Pancreas (tissue), 10 donors: ENCODE results near the gene IQCM. TPM values are rescaled to one million over a fixed set of nuclear protein-coding genes. Genes with fewer than 3 reads are reported as not detected.

Source experiments
- ATAC-seq, 4 donors: fragments of 200-7000 bp; cut with Tn5 transposase; one replicate each; pipeline versions ENCODE4 v1.8.0 to v1.9.1; 2020; ENCODE audit warnings: mild to moderate bottlenecking in 4 of 4, moderate library complexity in 4 of 4
- DNase-seq, 6 donors: peaks; one replicate each; pipeline ENCODE4 v3.0.0-alpha.2; 2020
- FAIRE-seq: peaks from 2 replicates; lab custom pipeline; 2012; peaks lifted over from hg19 to GRCh38; lab: Jason Lieb, UNC
- H3K27ac ChIP-seq, 4 donors: fragments of 200-600 bp; sonication (generic); 1 replicate in 3 of 4; 2 replicates in 1 of 4; pipeline versions ENCODE4 v1.5.0 to v1.8.0; 2020
- H3K27me3 ChIP-seq, 4 donors: fragments of 200-600 bp; one replicate each; pipeline ENCODE4 v1.8.0; 2021
- H3K36me3 ChIP-seq, 3 donors: fragments of 200-600 bp; sonication (generic) in 1 of 3; one replicate each; pipeline versions ENCODE4 v1.5.0 to v1.8.0; 2020 to 2021
- H3K4me1 ChIP-seq, 3 donors: fragments of 200-600 bp; one replicate each; pipeline ENCODE4 v1.8.0; 2021
- H3K4me3 ChIP-seq, 4 donors: fragments of 200-600 bp; sonication (generic) in 2 of 4; one replicate each; pipeline versions ENCODE4 v1.5.0 to v1.8.0; 2020 to 2021
- H3K9me3 ChIP-seq, 4 donors: fragments of 200-600 bp; one replicate each; pipeline ENCODE4 v1.8.0; 2021
- CTCF ChIP-seq, 4 donors: fragments of 200-600 bp; sonication (generic) in 3 of 4; IDR thresholded peaks; one replicate each; pipeline versions ENCODE4 v1.5.0 to v1.8.0; 2021; ENCODE audit warnings: antibody characterized with exemption in 4 of 4
- WGBS, 2 donors: extraction: QIAGEN DNeasy Blood & Tissue Kit; methylation state at CpG; one replicate each; pipeline ENCODE4 v1.1.7; 2013; 5-methylcytosine and 5-hydroxymethylcytosine counted together
- intact Hi-C, 3 donors: fragments of 100-400 bp; cut with DNase I; formaldehyde crosslinking; loops; one replicate each; pipeline versions ENCODE4 v1.11.1 to v1.14.2; 2022
- polyA plus RNA-seq, 2 donors: library from polyadenylated mRNA; stranded (reverse); fragments of 200-250 nt; gene quantifications; one replicate each; pipeline ENCODE4 v1.2.3, GENCODE V29; 2013
- total RNA-seq, 6 donors: library from RNA; stranded (reverse); fragmentation: NEBNext Ultra II Directional in 4 of 6; extraction: Animal tissue kit (Norgen Biotek cat#: 25700) in 4 of 6; gene quantifications; one replicate each; pipeline versions ENCODE4 v1.2.1 to v1.2.4, GENCODE V29; 2021 to 2023
- donor health status: healthy with polysubstance abuse.
- donor health status: DM: no; HTN: no; CAD: no; lungs with moderate emphysema.
- donor health status: DM: no; HTN: no; CAD: no.
- donor health status: control.
- donor health status: control.
- donor health status: Bipolar disorder and iron deficiency.
- donor health status: DM: yes; HTN: yes; CAD: no.
- donor health status: DM: no; HTN: no; CAD: no.
- donor health status: DM: no; HTN: no; CAD: no.
- donor health status: DM: yes; HTN: yes; CAD: no.

Gene IQCM
- total and polyA plus RNA-seq, 8 donors, result not detected

- TF ChIP-seq CTCF (IDR thresholded peaks at IDR 0.05), result no peak
- Histone ChIP-seq H3K27me3 (no peaks in the 10 kb centered on the region), H3K9me3 (no peaks in the 10 kb centered on the region), H3K27ac (no peak overlapping the region), H3K4me1 (no peaks in the 10 kb centered on the region), H3K36me3 (no peaks in the 10 kb centered on the region), H3K4me3 (no peak overlapping the region)
- ATAC-seq (no peak), FAIRE-seq (no peak), DNase-seq (no peak)
- intact Hi-C loops, result no loop called here
These were observed 108.7 kb downstream of the IQCM start for GRCh38 chr4:149706942-149707341.

GRCh38 chr4:149702414-149703293, 113.0 kb downstream of the IQCM start:
- Histone ChIP-seq H3K27me3 (peaks cover 0 to 3% (median 0%) of the 10 kb centered on the region in 4 donors), H3K4me3 (no peak overlapping the region), H3K27ac (no peak overlapping the region), H3K4me1 (no peaks in the 10 kb centered on the region), H3K36me3 (no peaks in the 10 kb centered on the region), H3K9me3 (no peaks in the 10 kb centered on the region)
- no peak for ATAC-seq
- no peak for DNase-seq
- 67 to 75% methylated on average over 2 of the region's 2 CpGs for WGBS, 2 donors
- no peak for TF ChIP-seq CTCF (IDR thresholded peaks at IDR 0.05)
- intact Hi-C loops, result no loop called here
- FAIRE-seq, result no peak

- H3K27me3 ChIP-seq, result peaks cover 0 to 3% (median 0%) of the 10 kb centered on the region in 4 donors
- H3K4me1 ChIP-seq, result no peaks in the 10 kb centered on the region
- no peaks in the 10 kb centered on the region for H3K9me3 ChIP-seq
- TF ChIP-seq CTCF (IDR thresholded peaks at IDR 0.05), result no peak
- H3K36me3 ChIP-seq, result no peaks in the 10 kb centered on the region
- intact Hi-C loops, result no loop called here
- DNase-seq, result no peak
- no peak for ATAC-seq
- H3K27ac ChIP-seq, result no peak overlapping the region
- no peak for FAIRE-seq
- H3K4me3 ChIP-seq, result no peak overlapping the region
- WGBS, 2 donors, result 83 to 91% methylated on average over 2 of the region's 2 CpGs
These were observed 114.0 kb downstream of the IQCM start for GRCh38 chr4:149701435-149702156.

- no peak for DNase-seq
- no peaks in the 10 kb centered on the region for H3K36me3 ChIP-seq
- no peak overlapping the region for H3K27ac ChIP-seq
- no peak for TF ChIP-seq CTCF (IDR thresholded peaks at IDR 0.05)
- no peak overlapping the region for H3K4me3 ChIP-seq
- H3K9me3 ChIP-seq, result no peaks in the 10 kb centered on the region
- H3K4me1 ChIP-seq, result no peaks in the 10 kb centered on the region
- FAIRE-seq, result no peak
- peaks cover 0 to 3% (median 0%) of the 10 kb centered on the region in 4 donors for H3K27me3 ChIP-seq
- intact Hi-C loops, result no loop called here
- WGBS, 2 donors, result 72 to 76% methylated on average over 3 of the region's 3 CpGs
- ATAC-seq, result no peak
These were observed 115.4 kb downstream of the IQCM start for GRCh38 chr4:149700272-149700671.
